Ascending aorta (tissue), 2 donors: ENCODE measurements around the gene CDK19. TPM values are rescaled to one million over a fixed set of nuclear protein-coding genes. Genes with fewer than 3 reads are reported as not detected.

ENCODE experiments used
- DNase-seq, 2 donors: peaks; one replicate each; pipeline ENCODE4 v3.0.0-alpha.2; 2019; ENCODE audit warnings: low spot score in 2 of 2
- H3K27ac ChIP-seq, 2 donors: fragments of 200-600 bp; sonication (generic); one replicate each; pipeline ENCODE4 v1.5.1; 2016 to 2017; ENCODE audit warnings: mild to moderate bottlenecking in 1 of 2
- H3K27me3 ChIP-seq: fragments of 200-600 bp; sonication (generic); one replicate; pipeline ENCODE4 v1.5.1; 2017
- H3K36me3 ChIP-seq, 2 donors: fragments of 200-600 bp; sonication (generic); one replicate each; pipeline ENCODE4 v1.5.1; 2016
- H3K4me1 ChIP-seq, 2 donors: fragments of 200-600 bp; sonication (generic); one replicate each; pipeline ENCODE4 v1.5.1; 2016 to 2017; ENCODE audit warnings: mild to moderate bottlenecking in 1 of 2
- H3K4me3 ChIP-seq, 2 donors: fragments of 200-600 bp; sonication (generic); one replicate each; pipeline ENCODE4 v1.5.1; 2016 to 2017; ENCODE audit warnings: mild to moderate bottlenecking in 1 of 2
- H3K9me3 ChIP-seq, 2 donors: fragments of 200-600 bp; sonication (generic); one replicate each; pipeline ENCODE4 v1.5.1; 2016
- intact Hi-C: fragments of 100-400 bp; cut with DNase I; formaldehyde crosslinking; loops from one replicate; pipeline ENCODE4 v1.15.1; 2023
- total RNA-seq: library from RNA; depleted of rRNA; stranded (reverse); fragments of >200 nt; gene quantifications from one replicate; pipeline ENCODE4 v1.1.0, GENCODE V29; 2016
- TF ChIP-seq, protein P1 (sequence below), 3 experiments: fragments of 200-600 bp in 2 of 3; fragments of 450-650 bp in 1 of 3; sonication (generic) in 2 of 3; IDR thresholded peaks; one replicate each; pipeline ENCODE4 v1.5.1; 2016 to 2019; ENCODE audit warnings: antibody characterized with exemption in 3 of 3, mild to moderate bottlenecking in 1 of 3, moderate library complexity in 1 of 3

CDK19 gene
- total RNA-seq, 1 donor from 2014 or later, result 5.2 TPM

DNA sequence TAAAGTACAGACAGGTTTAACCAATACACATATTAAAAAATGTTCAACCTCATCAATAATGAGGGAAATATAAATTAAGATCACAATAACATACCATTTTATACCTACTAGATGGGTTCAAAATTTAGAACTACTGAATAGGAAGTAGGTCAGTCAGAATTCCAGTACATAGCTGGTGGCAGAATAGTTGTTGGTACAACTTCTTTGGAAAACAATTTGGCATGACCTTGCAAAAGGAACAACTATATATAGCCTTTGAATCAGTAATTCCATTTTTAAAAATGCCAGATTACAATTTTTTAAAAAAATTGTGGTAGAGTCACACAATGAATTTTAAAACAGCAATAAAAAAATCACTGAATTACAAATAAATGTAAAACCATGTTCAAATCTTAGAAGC lies 165.6 kb downstream of the CDK19 start:
- peak overlapping the region; percentile 5 to 38 for H3K27ac ChIP-seq
- TF ChIP-seq, protein P1, sequence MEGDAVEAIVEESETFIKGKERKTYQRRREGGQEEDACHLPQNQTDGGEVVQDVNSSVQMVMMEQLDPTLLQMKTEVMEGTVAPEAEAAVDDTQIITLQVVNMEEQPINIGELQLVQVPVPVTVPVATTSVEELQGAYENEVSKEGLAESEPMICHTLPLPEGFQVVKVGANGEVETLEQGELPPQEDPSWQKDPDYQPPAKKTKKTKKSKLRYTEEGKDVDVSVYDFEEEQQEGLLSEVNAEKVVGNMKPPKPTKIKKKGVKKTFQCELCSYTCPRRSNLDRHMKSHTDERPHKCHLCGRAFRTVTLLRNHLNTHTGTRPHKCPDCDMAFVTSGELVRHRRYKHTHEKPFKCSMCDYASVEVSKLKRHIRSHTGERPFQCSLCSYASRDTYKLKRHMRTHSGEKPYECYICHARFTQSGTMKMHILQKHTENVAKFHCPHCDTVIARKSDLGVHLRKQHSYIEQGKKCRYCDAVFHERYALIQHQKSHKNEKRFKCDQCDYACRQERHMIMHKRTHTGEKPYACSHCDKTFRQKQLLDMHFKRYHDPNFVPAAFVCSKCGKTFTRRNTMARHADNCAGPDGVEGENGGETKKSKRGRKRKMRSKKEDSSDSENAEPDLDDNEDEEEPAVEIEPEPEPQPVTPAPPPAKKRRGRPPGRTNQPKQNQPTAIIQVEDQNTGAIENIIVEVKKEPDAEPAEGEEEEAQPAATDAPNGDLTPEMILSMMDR (IDR thresholded peaks at IDR 0.05), result no peak
- H3K4me1 ChIP-seq, result peaks cover 0 to 2% of the 10 kb centered on the region in 2 donors
- no peaks in the 10 kb centered on the region for H3K9me3 ChIP-seq
- no peak for DNase-seq
- no peaks in the 10 kb centered on the region for H3K27me3 ChIP-seq
- H3K36me3 ChIP-seq, result peaks cover 4 to 10% of the 10 kb centered on the region in 2 donors
- intact Hi-C loops, result no loop called here
- H3K4me3 ChIP-seq, result no peak overlapping the region

GRCh38 chr6:110646951-110647910 lies 168.0 kb downstream of the CDK19 start:
- Histone ChIP-seq H3K4me3 (no peak overlapping the region), H3K27me3 (no peaks in the 10 kb centered on the region)
- intact Hi-C loops, result no loop called here

DNA sequence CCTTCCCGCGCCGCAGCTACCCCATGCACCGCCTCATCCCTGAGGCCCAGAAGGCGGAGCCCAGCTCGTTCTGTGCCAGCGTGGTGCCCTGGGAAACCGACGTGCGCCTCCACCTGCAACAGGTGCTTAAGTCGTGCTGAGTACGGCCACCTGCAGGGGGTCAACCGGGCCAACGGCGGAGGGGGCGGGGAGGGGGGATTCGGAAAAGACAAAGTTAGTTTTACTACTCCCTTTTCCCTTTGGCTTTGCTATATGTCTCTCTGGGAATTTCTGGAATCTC lies 168.9 kb downstream of the CDK19 start:
- intact Hi-C loops, result no loop called here
- Histone ChIP-seq H3K36me3 (peaks cover 4 to 10% of the 10 kb centered on the region in 2 donors), H3K27me3 (no peaks in the 10 kb centered on the region), H3K27ac (no peak overlapping the region), H3K4me1 (peaks cover 0 to 2% of the 10 kb centered on the region in 2 donors), H3K9me3 (no peaks in the 10 kb centered on the region), H3K4me3 (no peak overlapping the region)
- TF ChIP-seq, protein P1 (IDR thresholded peaks at IDR 0.05), result no peak
- no peak for DNase-seq

More at GRCh38 chr6:110646951-110647910, 168.0 kb downstream of the CDK19 start:
- DNase-seq, result no peak
- TF ChIP-seq, protein P1 (IDR thresholded peaks at IDR 0.05), result peak in 2 of 3 experiments; percentile 20 to 21
- Histone ChIP-seq H3K4me1 (peaks cover 0 to 2% of the 10 kb centered on the region in 2 donors), H3K9me3 (no peaks in the 10 kb centered on the region), H3K27ac (no peak overlapping the region), H3K36me3 (peaks cover 4 to 10% of the 10 kb centered on the region in 2 donors)

DNA sequence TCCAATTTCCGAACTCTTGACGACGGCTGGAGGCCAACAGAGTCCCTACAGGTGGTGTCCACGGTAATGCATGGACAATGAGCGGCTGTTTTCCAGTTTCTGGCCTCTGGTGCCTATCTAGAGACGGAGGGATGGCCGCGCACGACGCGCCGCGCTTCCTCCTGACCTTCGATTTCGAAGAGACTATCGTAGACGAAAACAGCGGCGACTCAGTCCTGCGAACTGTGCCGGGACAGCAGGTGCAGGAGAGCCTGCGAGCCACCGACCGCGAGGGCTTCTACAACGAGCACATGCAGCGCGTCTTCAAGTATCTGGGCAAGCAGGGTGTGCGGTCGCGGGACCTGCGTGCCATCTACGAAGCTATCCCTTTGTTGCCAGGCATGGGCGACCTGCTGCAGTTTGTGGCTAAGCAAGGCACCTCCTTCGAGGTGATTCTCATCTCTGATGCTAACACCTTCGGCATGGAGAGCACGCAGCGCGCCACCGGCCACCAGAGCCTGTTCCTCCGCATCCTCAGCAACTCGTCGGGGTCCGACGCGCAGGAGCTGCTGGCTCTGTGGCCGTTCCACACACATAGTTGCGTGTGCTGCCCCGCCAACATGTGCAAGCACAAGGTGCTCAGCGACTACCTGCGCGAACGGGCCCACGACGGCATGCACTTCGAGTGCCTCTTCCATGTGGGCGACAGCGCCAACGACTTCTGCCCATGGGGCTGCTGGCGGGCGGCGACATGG lies 169.4 kb downstream of the CDK19 start:
- intact Hi-C loops, result no loop called here
- Histone ChIP-seq H3K36me3 (peaks cover 4 to 10% of the 10 kb centered on the region in 2 donors), H3K4me3 (no peak overlapping the region), H3K4me1 (peaks cover 0 to 2% of the 10 kb centered on the region in 2 donors), H3K27ac (no peak overlapping the region), H3K27me3 (no peaks in the 10 kb centered on the region), H3K9me3 (no peaks in the 10 kb centered on the region)
- TF ChIP-seq, protein P1 (IDR thresholded peaks at IDR 0.05), result no peak
- no peak for DNase-seq

- intact Hi-C loops, result no loop called here
- TF ChIP-seq, protein P1 (IDR thresholded peaks at IDR 0.05), result no peak
- Histone ChIP-seq H3K4me3 (no peak overlapping the region), H3K27ac (no peak overlapping the region), H3K36me3 (peaks cover 4 to 10% of the 10 kb centered on the region in 2 donors), H3K9me3 (no peaks in the 10 kb centered on the region), H3K27me3 (no peaks in the 10 kb centered on the region), H3K4me1 (no peaks in the 10 kb centered on the region)
- no peak for DNase-seq
These were observed 172.1 kb downstream of the CDK19 start for GRCh38 chr6:110643175-110643574.
